GM19240 (cell line): Measurements from ENCODE around the gene ANO1.

Experiments
- DNase-seq: peaks from one replicate; pipeline ENCODE4 v3.0.0; 2011; ENCODE audit warnings: low spot score; ENCODE audit not compliant: insufficient read length

The ANO1 gene

DNA sequence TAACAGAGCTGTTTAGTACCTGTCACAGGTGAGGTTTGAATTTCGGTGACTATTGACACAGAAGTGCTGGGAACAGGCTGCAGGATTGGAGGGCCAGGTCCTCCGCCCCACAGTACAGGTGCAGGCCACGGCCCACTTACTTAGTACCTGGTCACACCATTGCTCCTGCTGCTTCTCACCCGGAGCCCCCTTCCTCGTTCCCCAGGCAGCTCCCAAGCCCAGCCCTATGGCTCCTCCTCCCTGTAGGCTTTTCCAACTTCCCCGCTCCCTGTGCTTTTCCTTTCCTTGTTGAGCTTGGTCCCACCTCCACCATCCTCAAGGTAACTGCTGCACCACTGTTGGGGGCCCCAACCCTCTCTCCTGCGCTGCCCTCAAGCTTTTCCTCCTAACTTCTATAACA lies 27.9 kb upstream of the ANO1 start:
- no peak for DNase-seq

- DNase-seq: no peak
These were observed 24.1 kb upstream of the ANO1 start for GRCh38 chr11:70054004-70054403.

DNA sequence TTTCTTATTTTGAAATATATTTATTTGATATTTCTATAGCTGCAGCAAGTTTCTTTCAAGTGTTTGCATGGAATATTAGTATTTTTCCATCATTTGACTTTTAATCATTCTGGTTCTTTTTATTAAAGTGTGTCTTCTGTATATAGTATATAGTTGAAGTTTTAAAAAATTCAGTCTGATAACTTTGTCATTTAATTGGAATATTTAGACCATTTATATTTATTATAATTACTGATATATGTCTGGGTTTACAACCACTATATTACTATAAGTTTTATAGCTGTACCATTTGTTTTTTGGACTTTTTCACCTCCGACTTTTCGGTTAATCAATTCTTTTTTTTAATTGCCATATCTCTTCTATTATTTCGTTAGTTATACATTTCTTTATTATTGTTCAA lies 22.7 kb upstream of the ANO1 start:
- DNase-seq: no peak

DNA sequence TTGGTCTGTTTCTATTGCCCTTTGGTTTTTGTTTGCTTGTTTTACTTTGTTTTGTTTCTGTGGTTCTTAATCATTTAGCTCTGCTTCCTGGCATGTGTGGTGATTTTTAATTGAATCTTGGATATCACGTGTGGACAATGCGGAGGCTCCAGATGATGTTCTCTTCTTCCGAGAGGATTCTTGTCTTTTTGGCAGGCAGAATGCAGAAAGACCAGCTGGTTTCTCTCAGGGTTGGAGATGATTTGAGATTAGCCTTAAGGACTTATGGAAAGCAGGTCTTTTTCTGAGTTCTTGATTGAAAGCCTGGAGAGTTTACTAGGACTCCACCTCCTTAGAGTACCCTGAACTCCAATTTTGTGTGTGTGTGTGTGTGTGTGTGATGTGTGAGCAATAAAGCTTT lies 21.0 kb upstream of the ANO1 start:
- DNase-seq: no peak

DNA sequence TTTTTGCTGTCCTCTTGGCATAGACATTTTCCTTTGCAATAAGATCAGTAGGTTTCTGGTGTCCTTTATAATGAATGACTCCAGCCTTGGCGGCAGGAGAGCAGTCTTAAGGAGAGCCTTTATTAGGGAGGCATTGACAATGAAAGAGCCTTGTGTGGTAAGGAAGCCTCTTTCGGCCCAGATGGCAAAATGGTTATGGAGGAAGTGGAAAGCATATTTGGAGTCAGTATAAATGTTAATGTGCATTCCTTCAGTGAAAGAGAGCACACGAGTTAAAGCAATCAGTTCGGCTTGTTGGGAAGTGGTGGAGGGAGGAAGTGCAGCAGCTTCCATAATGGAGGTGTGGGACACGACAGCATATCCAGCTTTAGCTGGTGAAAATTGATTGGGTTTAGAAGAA lies 18.1 kb upstream of the ANO1 start:
- no peak for DNase-seq

GRCh38 chr11:70060611-70061293 lies 17.4 kb upstream of the ANO1 start:
- DNase-seq: no peak

DNA sequence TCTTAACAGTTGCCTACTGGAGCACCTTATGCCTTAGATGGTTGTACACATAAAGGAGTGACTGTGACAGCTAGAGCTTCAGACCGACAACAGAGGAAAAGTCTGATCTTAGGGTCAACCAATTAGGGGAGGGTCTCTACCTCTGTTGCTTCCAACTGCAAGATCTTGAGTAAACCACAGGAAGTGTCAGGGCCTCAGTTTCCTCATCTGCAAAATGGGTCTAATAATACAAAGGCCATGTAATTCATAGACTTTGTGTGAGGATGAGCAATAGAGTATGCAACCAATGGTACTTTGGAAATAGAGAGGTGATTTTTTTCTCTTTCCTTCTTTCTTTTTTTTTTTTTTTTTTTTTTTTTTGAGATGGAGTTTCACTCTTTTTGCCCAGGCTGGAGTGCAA lies 16.4 kb upstream of the ANO1 start:
- no peak for DNase-seq

DNA sequence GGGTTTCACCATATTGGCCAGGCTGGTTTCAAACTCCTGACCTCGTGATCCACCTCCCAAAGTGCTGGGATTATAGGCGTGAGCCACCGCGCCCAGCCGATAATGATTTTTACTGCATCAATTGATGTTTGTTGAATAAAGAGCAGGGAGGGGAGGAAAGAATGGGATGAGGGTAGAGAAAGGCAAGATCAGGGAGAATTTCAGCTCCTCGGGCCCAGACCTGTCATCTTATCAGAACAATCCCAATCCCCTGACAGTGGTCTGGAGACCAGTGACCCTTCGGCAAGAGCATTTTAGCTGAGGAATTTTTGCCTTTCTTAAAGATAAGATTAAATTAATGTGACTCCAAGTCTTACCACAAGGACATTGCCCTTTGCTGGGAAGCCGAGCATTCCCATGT lies 15.0 kb upstream of the ANO1 start:
- no peak for DNase-seq

GRCh38 chr11:70063555-70063954 lies 14.6 kb upstream of the ANO1 start:
- DNase-seq: no peak

GRCh38 chr11:70064008-70064725 lies 13.9 kb upstream of the ANO1 start:
- DNase-seq: no peak

- no peak for DNase-seq
These were observed 13.3 kb upstream of the ANO1 start for GRCh38 chr11:70064726-70065317.

GRCh38 chr11:70065318-70066135 lies 12.6 kb upstream of the ANO1 start:
- no peak for DNase-seq

DNA sequence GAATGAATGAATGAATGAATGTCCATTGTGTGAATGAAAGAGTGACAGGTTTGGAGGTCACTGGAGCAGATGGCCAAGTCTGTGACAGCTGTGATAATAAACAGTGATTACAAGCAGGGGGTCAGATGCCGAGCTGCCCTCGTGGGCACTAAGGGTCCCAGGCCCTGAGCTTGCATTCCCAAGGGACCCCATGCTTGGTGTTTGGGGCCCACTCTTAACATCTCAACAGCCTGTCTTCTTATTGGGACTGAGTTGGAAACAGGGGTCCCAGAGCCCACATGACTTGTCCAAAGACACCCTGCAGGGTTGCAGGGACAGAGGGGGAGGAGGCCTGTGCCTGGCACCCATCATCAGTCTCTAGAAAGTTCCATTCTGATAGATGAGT lies 12.0 kb upstream of the ANO1 start:
- DNase-seq: no peak

GRCh38 chr11:70066628-70067027 lies 11.5 kb upstream of the ANO1 start:
- no peak for DNase-seq

GRCh38 chr11:70067036-70067435 lies 11.1 kb upstream of the ANO1 start:
- DNase-seq: no peak

DNA sequence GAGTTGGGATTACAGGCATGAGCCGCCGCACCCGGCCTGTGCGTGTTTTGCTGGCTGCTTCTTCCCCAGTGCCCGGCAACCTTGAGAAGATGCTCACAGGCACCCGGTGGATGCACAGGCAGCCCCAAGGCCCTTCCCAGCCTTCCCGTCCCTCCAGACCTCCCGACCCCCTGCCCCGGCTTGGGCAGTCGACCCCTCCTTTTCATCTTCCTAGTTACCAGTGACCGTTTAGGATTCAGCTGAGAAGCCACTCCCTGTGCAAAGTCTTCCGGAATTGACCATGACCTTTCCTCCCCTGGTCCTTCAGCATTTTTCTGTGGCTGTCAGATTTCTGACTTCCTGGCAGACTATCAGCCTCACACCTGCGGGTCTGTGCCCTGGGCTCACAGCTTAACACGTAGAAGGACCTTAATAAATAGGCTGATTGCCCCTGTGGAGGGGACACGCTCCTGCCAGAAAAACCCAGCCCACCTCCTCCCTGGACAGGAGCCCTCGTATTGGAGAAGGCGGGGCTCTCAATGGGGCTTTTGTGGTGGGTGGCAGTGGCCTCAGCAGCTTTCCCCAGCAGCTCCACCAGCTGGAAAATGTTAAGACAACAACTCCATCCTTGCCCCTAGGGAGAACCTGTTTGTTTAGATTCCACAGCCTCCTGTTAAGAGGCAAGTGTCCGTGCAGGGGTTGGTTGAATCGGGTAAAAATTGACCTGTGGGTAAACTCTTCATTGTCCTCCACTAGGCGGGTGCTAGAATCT lies 10.4 kb upstream of the ANO1 start:
- no peak for DNase-seq

- no peak for DNase-seq
These were observed 9.8 kb upstream of the ANO1 start for GRCh38 chr11:70068345-70068744.

- DNase-seq: no peak
These were observed 9.2 kb upstream of the ANO1 start for GRCh38 chr11:70068950-70069349.

GRCh38 chr11:70070706-70071105 lies 7.4 kb upstream of the ANO1 start:
- DNase-seq: no peak

DNA sequence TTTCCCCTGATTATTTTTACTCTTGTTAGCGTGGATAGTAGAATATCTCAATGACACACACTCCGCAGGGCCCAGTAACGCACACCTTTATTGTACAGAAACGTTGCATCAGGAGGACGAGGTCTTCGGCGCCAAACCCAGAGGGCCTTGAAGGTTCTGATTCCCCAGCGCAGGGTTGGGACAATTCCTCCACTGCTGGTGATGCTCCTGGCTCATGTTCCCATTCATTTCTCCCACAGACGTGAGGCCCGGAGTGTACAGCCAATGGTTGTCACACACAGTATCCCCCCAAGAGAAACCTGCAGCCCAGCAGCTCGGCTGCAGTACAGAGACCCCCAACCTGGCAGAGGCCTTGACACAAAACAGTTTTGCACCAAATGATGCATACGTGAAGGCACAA lies 6.1 kb upstream of the ANO1 start:
- DNase-seq: no peak

DNA sequence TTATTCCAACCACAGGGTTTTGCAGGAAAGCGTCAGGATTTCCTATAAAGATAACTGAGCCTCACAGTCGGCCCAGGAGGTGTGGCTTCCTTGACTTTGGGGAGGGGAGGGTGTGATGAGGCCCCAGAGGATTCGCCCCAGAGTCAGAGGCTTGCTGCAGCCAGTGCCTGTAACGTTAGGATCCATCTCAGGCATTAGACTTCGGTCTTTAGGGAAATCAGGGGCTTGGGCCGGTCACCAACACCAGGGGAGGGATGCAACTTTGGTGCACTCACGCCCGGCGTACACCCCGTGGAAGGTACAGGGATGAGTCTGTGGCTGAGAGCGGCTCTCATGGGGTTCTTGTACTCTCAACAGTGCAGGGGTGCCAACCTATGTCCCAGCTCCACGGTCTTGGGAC lies 5.7 kb upstream of the ANO1 start:
- no peak for DNase-seq
